DMS153 treated with DMSO at 0.1 percent for 48 hours (cell line): ENCODE results near the gene ABCB11.
"Not testable (repeated sequence)": the region's sequence is repeated elsewhere in the genome, so short reads cannot be mapped to it uniquely, and the experiment has no call there.

Experiments used
- DNase-seq: peaks from one replicate; lab custom pipeline; 2025; ENCODE audit not compliant: unreplicated experiment; lab: John Stamatoyannopoulos, UW

The ABCB11 gene

DNA sequence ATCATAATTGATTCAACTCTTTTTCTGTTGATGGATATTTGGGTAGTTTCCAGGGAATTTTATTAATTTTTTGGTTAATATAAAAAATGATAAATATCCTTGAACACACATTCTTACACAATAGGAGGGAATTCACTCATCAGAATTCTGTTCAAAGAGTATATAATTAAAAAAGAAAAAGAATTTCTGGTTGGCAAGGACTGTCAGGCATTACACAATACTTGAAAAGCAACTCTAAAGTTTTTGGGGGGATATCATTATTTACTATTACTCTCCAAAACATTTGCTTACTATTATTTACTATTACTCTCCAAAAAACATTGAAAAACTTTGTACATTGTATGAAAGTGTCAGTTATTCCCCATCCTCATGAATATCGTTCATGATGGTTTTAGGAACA is 92.1 kb downstream of the ABCB11 start:
- DNase-seq: no peak

DNA sequence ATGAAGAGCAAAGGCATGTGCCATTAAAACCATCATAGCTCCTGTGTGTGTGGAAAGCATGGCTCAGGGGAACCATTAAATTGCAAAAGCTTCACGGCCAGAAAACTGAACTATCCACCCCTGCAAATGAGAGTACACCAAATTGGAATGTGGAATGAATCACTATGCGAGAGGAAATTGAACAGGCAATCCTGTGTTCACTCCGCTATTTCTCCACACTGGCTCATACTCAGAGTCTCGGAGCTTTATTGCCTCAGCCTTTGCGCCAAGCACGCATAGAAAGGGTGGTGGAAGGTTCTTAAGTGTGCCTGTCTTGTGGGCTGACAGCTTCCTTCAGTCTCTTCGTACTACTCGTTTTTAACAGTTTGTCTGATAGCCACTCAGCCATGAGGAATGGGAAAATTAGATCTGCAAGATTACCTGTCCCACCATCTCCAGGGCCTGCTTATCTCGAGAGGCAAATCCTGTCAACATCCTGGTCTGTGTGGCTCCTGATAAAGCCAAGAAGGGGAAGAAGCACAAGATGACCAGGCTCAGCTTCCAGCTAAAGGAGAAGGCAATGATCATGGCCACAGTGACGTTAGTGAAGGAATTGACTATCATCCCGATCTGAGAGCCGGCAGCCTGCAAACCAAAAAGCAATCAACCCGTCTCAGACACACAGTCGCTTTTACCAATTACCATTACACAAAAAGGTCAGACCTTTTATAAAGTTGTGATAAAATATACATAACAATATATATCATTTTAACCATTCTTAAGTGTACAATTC is 95.1 kb downstream of the ABCB11 start:
- DNase-seq: no peak

DNA sequence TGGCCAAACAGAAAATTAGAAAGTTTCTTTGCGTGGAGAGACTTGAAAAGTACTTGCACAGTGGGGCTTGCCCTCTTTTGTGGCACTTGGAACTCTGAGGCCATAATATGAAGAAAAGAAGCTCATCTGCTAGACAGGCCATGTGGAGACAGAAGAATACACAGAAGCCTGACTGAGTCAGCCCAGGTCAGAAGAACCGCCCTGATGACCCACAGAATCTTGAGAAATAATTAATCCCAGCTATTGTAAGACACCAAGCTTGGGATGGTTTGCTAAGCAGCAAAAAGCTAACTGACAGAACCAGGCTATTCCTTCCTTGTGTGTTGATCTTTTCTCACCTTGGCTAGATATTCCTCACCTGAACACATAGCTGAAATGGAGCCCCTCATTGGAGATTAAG is 96.3 kb downstream of the ABCB11 start:
- no peak for DNase-seq

DNA sequence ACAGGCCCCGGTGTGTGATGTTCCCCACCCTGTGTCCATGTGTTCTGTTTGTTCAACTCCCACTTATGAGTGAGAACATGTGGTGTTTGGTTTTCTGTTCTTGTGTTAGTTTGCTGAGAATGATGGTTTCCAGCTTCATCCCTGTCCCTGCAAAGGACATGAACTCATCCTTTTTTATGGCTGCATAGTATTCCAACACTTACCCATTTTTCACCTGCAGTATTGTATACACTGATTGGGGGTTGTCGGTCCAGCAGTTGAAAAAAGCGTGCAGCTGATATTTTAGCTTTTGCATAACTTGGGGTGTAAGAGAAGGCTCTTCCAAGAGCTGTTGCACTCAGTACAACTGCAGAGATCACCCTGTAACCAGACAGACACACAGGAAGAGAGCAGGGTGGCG is 99.0 kb downstream of the ABCB11 start:
- not testable (repeated sequence) for DNase-seq

DNA sequence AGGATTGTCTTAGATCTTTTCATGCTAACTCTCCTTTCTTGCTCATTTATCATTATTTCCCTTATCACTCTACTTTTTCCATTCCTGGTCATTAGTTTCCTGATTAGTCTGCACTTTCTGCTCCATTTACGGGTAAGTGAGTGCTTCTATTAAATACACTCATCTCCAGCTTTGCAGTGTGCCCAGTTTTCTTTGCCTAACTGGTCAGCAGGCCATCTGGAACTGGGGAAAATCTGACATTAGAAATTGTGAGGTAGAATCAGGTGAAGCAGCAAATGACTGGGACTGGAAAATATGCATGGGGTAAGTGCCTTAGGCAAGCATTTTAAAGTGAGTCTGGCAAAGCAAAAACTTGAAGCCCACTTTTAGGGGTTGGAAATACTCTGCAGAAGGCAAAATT is 100.9 kb downstream of the ABCB11 start:
- no peak for DNase-seq

DNA sequence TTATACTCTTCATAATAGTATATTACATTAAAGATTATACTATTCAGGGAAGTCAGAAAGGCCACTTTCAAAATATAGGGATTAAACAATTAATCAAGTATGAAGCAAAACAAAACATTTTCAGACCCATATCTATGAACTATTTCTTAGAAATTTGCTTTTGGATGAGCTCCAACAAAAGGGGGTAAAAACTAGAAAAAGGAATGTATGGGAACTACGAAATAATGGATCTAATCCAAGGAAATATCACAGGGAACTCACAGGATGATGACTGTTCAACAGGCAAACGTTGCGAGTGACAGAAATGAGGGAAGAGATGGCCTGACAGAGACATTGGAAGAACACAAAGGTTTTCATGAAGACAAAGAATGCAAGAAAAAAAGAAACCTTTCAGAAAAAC is 102.1 kb downstream of the ABCB11 start:
- no peak for DNase-seq

DNA sequence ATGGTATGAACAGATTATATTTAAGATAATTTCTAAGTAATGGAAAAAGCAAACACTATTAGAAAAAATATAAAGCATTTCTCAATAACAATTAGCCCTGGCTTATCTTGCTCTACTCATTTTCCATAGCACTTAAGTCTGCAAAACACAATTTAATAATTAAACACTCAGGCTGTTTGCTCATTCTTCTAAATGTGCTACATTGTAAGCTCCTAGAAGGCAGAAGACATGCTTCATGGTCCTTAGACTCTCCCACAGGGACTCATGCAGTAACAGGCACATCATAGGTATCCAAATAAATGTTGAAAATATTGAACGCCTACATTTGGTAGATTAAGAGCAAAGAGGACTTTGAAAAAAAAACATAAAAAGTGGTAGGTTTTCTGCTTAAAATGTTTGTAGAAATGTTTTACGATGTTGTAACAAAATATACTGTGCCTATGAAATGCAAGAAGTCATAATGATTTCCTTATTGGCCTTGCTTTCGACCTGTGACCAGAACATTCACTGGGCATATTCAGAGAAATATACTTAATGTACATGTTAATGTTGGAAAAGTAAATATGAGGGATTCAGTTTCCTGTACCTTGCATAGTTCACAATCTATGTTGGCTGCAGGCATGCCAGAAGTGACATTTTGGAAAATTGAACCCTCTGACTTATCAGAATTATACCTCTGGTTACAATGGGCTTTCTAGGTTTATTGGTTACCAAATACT is 102.9 kb downstream of the ABCB11 start:
- DNase-seq: no peak

DNA sequence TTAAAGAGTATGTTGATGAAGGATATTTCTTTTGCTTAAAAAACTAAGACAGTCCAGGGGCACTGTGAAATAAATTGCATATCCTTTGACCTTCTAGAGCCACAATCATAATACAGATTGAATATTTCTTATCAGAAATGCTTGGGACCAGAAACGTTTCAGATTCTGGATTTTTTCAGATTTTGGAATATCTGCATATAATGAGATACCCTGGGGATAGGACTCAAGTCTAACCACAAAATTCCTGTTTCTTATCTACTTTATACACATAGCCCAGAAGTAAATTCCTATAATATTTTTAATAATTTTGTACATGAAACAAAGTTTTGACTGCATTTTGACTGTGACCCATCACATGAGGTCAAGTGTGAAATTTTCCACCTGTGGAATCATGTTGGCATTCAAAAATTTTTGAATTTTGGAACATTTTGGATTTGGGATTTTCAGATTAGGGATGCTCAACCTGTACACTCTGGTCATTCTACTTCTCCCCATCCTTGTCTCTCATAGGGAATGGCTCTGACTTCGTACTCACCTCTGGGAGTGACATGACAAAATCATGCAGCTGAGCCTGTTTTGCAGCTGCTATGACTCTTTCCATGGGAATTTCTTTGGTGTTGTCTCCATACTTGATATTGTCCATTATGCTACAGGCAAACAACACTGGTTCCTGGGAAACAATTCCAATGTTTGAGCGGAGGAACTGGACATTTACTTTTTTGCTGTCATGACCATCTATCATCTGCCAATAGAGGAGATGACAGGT is 104.3 kb downstream of the ABCB11 start:
- DNase-seq: no peak

DNA sequence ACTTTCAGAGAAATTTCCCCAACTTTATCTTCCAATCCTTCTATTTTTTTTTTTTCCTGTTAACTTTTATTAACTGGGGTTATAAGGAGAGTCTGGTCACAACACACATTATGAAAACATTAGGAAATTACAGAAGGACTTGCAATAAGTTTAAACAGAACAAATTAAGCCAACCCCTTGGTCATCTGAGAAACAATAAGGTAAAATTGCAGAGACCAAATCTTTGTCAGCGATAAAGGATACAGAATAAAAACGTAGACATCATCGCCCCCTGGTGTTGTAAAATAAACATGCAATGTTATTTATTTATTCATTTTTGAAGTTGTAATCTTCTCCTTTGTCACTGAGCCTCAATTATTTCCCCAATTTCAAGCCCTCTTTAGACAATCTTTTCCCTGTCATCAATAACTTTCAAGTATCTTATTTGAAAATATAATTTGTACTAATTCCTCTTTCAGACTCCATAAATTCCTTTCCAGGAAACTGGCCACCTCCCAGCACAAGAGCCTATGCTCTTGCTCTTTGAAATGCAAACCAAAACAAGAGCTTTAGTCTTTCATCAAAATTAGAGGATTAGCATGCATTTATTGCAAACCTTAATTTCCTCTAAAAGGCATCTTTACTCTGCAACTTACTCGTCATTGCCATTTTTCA is 110.5 kb downstream of the ABCB11 start:
- DNase-seq: peak; percentile 21

DNA sequence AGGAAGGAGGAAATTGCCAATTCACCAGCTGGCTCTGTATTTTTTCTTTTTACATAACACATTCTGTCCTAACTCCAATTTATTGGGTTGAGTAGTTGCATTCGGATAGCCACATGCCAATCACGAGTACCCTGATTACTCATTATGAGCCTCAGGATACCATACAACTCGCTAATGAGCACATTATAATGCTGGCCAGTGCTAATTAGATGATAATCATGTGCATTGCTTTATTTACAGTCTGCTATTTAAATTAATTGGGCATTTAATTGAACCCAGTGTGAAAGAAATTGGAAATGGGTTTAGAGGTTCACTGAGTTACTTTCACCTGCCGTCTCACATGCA is 114.8 kb downstream of the ABCB11 start:
- no peak for DNase-seq

DNA sequence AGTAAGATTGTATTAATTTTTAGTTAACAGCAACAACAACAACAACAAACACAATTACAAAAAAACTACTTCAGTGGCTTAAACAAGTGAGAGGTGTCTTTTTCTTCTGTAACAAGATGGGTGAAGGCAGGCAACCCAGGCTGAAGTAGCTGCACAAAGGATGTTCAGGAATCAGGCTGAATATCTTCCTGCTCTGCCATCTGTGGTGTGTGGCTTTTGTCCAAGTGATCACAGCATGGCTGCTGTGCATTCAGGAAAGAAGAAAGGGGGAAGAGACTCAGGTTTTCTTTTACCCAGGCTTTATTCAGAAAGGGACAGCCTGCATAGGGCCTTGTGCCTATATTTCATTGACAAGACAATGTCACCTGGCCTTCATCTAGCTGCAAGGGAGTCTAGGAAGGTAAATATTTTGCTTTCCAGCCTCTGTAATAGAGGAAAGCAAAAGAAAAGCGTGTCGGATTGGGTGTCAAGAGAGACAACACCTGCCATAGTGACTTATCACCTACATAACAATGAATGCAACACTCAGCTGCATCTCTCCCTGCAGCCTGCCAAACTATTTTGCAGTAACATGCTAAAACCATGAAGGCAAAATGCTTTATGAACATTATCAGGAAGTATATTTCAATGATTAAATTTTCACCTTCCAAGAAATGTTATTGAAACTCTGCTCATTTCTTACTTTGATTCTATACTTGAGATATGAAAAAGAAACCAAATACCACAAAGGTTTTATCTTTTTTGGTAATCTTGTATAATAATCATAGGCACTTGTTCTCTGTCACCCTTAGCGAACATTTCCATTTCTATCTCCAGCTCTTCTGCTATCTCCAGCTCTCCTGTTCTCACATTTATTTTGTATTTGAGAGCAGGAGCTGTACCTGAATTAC is 115.4 kb downstream of the ABCB11 start:
- no peak for DNase-seq

DNA sequence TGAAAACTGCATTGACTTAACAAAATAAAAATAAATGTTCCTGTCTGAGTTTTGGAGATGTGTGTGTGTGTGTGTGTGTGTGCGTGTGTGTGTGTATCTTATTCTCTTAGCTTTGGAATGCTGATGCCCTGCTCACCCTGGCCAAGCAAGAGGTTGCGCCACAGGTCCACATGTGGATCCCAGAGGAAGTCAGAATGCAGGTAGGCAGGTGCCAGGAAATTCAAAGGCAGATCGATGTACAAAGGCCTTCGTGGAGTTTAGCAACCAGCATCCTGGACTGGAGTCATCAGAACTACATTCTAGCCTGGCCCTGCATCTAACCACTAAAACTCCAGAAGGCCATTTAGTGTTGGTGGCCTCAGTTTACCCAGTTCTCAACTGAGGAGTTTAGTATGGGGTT is 117.6 kb downstream of the ABCB11 start:
- DNase-seq: no peak

DNA sequence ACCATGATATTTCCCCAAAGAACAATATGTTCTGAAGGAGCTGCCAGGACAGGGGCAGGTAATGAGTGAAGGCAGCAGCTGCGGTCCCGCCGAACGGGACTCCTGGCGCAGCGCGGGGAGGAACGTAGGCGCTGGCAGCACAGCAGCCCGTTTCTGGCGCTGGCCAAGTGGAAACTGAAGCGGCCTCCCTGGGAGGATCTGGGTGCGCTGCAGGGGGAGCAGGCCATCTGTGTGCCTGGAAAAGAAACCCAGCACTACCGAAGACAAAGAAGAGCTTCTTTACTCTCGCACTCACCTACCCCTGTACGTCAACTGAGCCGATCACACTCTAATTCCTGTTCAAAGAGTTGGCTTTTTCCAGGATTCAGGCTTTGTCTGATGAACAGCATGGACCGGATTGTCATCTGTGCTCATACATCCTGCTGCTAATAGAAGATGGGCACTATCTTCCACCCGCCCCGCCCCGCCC is 118.2 kb downstream of the ABCB11 start:
- DNase-seq: no peak

DNA sequence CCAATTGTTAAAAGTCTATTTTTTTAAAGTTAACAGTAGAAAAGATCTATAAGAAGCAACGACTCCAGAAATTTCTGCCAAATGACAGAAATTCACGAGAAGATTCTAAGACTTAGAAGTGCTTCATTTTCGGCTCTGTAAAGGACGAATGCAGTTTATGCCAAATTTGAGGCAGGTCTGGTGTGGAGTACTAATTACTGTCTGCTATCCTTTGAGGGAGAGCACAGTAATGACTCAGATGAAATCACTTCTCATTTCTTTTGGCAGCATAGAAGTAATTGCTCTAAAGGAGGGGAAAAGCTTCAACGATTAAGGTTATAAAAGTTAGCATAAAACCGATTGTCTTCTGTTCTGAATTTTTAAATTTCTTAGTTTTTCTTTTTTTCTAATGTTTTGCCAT is 118.7 kb downstream of the ABCB11 start:
- no peak for DNase-seq

DNA sequence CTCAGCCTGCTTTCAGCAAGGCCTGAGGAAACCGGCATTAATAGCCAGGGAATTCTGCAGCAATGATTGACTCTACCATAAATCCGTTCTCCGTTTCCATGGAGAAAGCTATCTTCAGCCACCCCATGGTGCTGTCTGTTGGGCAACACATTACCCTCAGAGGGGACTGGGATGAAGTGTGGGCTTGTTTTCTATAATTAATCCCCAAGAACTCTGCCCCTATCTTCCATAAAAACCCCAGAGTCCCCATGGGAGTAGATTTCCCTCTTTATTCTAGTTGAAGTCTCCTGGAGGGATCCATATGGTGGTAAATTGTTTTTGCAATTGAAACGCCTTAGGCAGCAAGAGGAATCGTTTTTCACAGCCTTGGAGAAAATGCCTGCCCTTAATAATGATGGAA is 120.8 kb downstream of the ABCB11 start:
- DNase-seq: no peak

DNA sequence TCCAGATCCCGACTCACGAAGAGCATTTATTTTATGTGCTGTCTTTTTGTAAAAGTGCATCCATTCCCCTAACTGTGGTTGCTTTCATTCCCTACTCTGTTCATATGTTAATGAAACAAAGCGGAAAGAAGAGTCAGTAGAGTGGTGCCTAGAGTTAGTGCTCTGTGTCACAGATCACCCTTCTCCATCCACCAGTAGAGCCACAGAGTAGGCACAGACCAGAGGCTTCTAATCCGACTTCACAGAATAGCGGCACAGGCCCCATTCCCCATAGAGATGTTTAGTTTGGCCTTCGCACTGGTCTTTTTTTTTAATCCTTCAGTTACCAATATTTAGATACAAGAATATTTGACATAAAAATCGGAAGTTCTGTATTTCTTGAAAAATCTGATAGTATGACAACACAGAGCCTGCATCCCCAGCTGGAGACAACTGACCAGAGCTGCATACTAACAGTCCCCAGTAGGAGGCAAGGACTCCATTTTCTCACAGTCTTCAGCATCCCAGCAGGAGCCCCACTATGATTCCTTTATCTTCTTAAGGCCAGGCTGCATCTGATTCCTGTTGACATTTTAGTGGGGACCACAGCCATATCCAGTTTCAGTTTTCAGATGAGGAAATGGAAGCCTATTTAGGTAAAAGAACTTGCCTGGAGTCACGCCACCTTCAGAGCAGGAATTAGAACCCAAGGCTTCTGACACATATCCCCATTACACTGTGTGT is 123.0 kb downstream of the ABCB11 start:
- no peak for DNase-seq

DNA sequence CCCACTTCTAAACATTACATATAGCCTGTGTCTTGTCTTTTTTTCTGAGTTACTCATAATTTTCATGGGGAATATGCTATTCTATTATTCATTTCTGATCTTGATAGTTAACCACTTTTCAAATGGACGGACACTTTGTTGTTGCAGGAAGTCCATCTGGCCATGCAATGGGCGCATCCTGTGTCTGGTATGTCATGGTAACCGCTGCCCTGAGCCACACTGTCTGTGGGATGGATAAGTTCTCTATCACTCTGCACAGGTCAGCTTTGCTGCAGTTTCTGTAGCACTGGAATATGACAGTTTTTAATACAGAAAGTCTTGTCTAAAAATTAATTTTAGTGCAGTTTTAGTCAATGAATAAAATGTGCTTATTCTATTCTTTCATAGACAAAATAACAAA is 126.8 kb downstream of the ABCB11 start:
- DNase-seq: no peak

DNA sequence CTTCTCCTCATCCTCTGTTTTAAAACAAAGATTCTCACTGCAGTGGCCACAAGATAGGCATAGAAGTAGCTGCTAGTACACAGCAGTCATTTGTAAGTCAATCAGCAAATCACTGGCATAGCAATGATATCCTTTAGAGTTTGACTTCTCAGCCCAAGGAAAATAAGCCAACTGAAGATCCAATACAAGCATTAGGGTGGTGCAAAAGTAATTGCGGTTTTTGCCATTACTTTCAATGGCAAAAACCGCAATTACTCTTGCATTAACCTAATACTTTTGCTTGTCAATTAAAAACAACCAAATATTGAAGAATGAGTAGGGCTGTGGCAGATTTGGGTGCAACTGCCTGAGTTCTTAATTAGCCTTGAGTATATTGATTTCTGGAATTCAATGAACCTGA is 127.2 kb downstream of the ABCB11 start:
- no peak for DNase-seq

DNA sequence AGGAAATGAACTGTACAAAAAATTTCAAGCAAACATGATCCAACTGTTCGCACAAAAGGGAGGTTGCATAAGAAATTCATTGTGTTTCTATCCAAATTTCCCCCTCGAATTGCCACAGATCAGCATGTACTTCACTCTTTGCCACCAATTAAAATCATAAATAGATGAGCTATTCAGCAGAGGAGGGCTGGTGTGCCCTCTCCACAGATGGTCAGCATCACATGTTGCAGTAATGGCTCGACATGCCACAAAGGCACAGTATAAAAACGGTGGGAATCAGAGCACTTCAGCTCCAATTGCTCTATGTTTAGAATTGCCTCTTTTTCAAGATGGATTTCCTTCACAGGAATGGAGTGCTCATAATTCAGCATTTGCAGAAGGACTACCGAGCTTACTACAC is 130.1 kb downstream of the ABCB11 start, which contains the start of gene G6PC2:
Gene G6PC2, plus strand, starts transcription at position 289 of the 400 bp plus-strand sequence. Its CDS starts 41 bp downstream, at position 330.
- no peak for DNase-seq

DNA sequence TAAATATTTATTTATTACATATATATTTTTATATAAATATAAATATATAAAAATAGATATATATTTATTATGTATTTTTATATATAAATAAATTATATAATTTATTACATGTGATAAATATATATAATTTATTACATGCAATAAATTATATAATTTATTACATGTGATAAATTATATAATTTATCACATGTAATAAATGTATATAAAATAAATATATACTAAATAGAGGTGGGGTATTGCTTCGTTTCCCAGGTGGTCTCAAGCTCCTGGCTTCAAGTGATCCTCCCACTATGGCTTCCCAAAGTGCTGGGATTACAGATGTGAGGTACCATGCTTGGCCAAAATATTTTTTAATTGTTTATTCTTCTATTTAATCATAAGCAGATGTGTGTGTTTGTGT is 133.7 kb downstream of the ABCB11 start:
- no peak for DNase-seq
